Measurements from ENCODE around the gene DNASE1L2. TPM values are rescaled to one million over a fixed set of nuclear protein-coding genes. Genes with fewer than 3 reads are reported as not detected.

DNASE1L2 gene
- total RNA-seq, 1 experiment from 2014 or later, result 1.5 TPM

DNA sequence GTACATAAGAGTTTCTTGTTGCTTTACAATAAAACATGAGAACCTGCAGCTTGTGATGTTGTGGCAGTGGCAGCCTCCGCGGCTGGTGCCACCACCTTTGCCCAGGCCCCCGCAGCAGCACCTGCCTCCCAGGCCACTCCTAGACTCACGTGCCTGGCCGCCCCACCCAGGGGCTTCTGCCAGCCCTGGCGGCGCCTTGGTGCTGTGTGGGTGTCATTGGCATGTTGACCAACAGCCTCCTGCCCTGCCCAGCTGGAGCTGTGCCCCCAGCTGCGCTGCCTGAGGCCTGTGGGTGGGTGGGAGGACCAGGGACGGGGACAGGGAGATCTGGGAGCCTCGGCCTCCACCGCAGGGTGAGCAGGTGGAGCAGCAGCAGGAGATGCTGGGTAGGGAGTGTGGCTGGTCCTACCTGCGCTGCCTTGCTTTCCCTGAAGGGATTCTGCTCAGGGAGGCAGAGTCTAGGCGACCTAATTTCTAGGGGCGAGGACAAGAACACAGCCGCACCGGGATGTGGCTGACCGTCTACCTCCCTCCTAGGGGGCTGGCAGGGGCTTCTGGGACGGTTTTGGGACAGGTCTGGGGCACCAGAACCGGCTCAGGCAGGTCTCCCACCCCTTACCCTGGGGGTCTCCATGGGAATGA, 428 bp upstream of the DNASE1L2 start:
- Mint-ChIP-seq H3K27me3 (ENCODE audit: insufficient read depth, unreplicated experiment) (no peaks in the 10 kb centered on the region), H3K36me3 (ENCODE audit: insufficient read depth, unreplicated experiment) (peaks cover 63% of the 10 kb centered on the region), H3K4me1 (ENCODE audit: insufficient read depth, unreplicated experiment) (no peaks in the 10 kb centered on the region), H3K27ac (ENCODE audit: low read depth, unreplicated experiment) (no peak overlapping the region), H3K9me3 (ENCODE audit: unreplicated experiment) (no peaks in the 10 kb centered on the region), H3K4me3 (ENCODE audit: unreplicated experiment) (no peak overlapping the region)
- BruUV-seq (replicated peaks), result no TSS peak
- intact Hi-C loops (cut with micrococcal nuclease), result no loop called here
- CTCF ChIA-PET, result interaction anchor here (0.6 kb wide), 1 partner anchor 22 kb away, joined by 3 read pairs; no protein-coding TSS in a partner anchor
- TF ChIP-seq, protein P1, sequence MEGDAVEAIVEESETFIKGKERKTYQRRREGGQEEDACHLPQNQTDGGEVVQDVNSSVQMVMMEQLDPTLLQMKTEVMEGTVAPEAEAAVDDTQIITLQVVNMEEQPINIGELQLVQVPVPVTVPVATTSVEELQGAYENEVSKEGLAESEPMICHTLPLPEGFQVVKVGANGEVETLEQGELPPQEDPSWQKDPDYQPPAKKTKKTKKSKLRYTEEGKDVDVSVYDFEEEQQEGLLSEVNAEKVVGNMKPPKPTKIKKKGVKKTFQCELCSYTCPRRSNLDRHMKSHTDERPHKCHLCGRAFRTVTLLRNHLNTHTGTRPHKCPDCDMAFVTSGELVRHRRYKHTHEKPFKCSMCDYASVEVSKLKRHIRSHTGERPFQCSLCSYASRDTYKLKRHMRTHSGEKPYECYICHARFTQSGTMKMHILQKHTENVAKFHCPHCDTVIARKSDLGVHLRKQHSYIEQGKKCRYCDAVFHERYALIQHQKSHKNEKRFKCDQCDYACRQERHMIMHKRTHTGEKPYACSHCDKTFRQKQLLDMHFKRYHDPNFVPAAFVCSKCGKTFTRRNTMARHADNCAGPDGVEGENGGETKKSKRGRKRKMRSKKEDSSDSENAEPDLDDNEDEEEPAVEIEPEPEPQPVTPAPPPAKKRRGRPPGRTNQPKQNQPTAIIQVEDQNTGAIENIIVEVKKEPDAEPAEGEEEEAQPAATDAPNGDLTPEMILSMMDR (IDR thresholded peaks at IDR 0.05; ENCODE audit: unreplicated experiment), result no peak
- POLR2A ChIA-PET, result interaction anchor here (1.0 to 1.4 kb wide), 2 partner anchors 9 to 15 kb away, joined by 3 to 4 read pairs; no protein-coding TSS in a partner anchor
- DNase-seq (ENCODE audit: unreplicated experiment), result no peak

DNA sequence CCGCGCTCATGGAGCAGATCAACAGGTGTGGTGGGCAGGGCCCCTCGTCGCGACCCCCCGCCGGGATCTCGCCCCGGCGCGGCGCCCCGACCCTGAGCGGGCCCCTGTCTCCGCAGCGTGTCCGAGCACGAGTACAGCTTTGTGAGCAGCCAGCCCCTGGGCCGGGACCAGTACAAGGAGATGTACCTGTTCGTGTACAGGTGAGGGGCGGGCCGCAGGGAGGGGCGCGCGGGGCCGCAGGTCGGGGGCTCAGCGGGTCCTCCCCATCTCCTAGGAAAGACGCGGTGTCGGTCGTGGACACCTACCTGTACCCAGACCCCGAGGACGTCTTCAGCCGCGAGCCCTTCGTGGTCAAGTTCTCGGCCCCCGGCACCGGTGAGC, 848 bp downstream of the DNASE1L2 start:
- BruUV-seq (replicated peaks), result no TSS peak
- Mint-ChIP-seq H3K36me3 (ENCODE audit: insufficient read depth, unreplicated experiment) (peaks cover 68% of the 10 kb centered on the region), H3K4me1 (ENCODE audit: insufficient read depth, unreplicated experiment) (no peaks in the 10 kb centered on the region), H3K9me3 (ENCODE audit: unreplicated experiment) (no peaks in the 10 kb centered on the region), H3K4me3 (ENCODE audit: unreplicated experiment) (no peak overlapping the region), H3K27ac (ENCODE audit: low read depth, unreplicated experiment) (no peak overlapping the region), H3K27me3 (ENCODE audit: insufficient read depth, unreplicated experiment) (no peaks in the 10 kb centered on the region)
- ChIA-PET CTCF (interaction anchor here (0.5 kb wide), 1 partner anchor 17 kb away, joined by 3 read pairs; no protein-coding TSS in a partner anchor), POLR2A (interaction anchor here (0.5 to 1.0 kb wide), 3 partner anchors 12 to 233 kb away, joined by 3 to 4 read pairs (median 4); partner anchors contain the start of gene ECI1)
- intact Hi-C loops (cut with micrococcal nuclease), result no loop called here
- TF ChIP-seq, protein P1 (IDR thresholded peaks at IDR 0.05; ENCODE audit: unreplicated experiment), result no peak
- no peak for DNase-seq (ENCODE audit: unreplicated experiment)

DNA sequence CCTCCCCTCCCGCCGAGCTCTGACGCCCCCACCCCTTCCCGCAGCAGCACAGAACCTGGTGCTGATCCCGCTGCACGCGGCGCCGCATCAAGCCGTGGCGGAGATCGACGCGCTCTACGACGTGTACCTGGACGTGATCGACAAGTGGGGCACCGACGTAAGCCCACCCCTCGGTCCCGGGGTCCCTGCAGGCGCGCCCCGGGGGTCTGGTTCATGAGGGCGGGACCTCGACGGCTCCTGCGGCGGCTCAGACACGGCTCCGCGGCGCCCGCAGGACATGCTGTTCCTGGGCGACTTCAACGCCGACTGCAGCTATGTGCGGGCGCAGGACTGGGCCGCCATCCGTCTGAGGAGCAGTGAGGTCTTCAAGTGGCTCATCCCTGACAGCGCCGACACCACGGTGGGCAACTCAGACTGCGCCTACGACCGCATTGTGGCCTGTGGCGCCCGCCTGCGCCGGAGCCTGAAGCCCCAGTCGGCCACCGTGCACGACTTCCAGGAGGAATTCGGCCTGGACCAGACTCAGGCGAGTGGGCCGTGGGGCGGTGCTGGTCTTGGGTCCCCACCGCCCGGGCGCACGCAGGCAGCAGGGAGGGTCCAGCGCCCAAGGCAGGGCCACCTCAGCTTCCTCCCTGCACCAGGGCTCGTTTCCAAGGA, 1.4 kb downstream of the DNASE1L2 start:
- BruUV-seq (replicated peaks), result no TSS peak
- no peak overlapping the region for H3K27ac Mint-ChIP-seq (ENCODE audit: low read depth, unreplicated experiment)
- no peak for DNase-seq (ENCODE audit: unreplicated experiment)
- intact Hi-C loops (cut with micrococcal nuclease), result no loop called here
- peaks cover 71% of the 10 kb centered on the region for H3K36me3 Mint-ChIP-seq (ENCODE audit: insufficient read depth, unreplicated experiment)
- TF ChIP-seq, protein P1 (IDR thresholded peaks at IDR 0.05; ENCODE audit: unreplicated experiment), result no peak
- H3K4me1 Mint-ChIP-seq (ENCODE audit: insufficient read depth, unreplicated experiment), result peaks cover 5% of the 10 kb centered on the region
- no peaks in the 10 kb centered on the region for H3K27me3 Mint-ChIP-seq (ENCODE audit: insufficient read depth, unreplicated experiment)
- H3K9me3 Mint-ChIP-seq (ENCODE audit: unreplicated experiment), result no peaks in the 10 kb centered on the region
- ChIA-PET CTCF (interaction anchor here (0.5 kb wide), 1 partner anchor 17 kb away, joined by 3 read pairs; no protein-coding TSS in a partner anchor), POLR2A (interaction anchor here (1.0 to 1.6 kb wide), 2 partner anchors 13 to 14 kb away, joined by 4 to 15 read pairs; partner anchors contain the start of gene ECI1)
- no peak overlapping the region for H3K4me3 Mint-ChIP-seq (ENCODE audit: unreplicated experiment)

DNA sequence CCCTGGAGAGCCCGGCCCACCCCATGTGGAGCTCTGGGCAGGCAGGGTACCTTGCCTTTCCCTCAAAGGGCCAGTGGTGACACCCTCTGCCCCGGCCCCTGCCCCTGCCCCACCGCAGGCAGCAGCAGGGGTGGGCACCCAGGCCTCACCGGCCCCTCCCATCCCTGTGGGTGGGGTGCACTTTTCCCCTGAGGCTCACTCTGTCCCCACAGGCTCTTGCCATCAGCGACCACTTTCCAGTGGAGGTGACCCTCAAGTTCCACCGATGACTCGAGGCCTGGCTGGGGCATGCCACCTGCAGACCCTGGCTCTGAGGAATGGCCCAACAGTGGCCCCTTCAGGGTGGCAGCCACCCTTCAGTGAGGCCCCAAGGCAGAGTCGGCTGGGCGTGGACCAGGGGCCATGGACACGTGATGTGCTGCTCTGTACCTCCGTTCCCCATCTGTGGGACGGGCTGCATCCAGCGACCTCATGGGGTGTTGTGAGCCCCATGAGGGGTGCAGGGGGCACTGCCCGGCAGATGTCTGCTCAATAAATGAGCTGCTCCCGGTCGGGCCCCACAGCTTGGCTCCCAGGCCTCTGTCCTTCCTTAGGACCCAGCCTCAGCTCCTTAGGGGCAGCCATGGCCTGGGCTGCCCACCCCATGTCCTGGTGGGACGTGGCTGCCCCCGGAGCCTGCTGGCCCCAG, 2.0 kb downstream of the DNASE1L2 start:
- no TSS peak for BruUV-seq (replicated peaks)
- TF ChIP-seq, protein P1 (IDR thresholded peaks at IDR 0.05; ENCODE audit: unreplicated experiment), result no peak
- no peak overlapping the region for H3K27ac Mint-ChIP-seq (ENCODE audit: low read depth, unreplicated experiment)
- H3K4me1 Mint-ChIP-seq (ENCODE audit: insufficient read depth, unreplicated experiment), result peaks cover 5% of the 10 kb centered on the region
- intact Hi-C loops (cut with micrococcal nuclease), result no loop called here
- peaks cover 71% of the 10 kb centered on the region for H3K36me3 Mint-ChIP-seq (ENCODE audit: insufficient read depth, unreplicated experiment)
- H3K27me3 Mint-ChIP-seq (ENCODE audit: insufficient read depth, unreplicated experiment), result no peaks in the 10 kb centered on the region
- ChIA-PET CTCF (interaction anchor here (0.5 kb wide), 1 partner anchor 98 kb away, joined by 3 read pairs; no protein-coding TSS in a partner anchor), POLR2A (interaction anchor here (0.7 to 1.6 kb wide), 3 partner anchors 10 to 254 kb away, joined by 3 to 15 read pairs (median 3); partner anchors contain the start of genes ECI1 and GFER)
- no peak overlapping the region for H3K4me3 Mint-ChIP-seq (ENCODE audit: unreplicated experiment)
- no peak for DNase-seq (ENCODE audit: unreplicated experiment)
- no peaks in the 10 kb centered on the region for H3K9me3 Mint-ChIP-seq (ENCODE audit: unreplicated experiment)
